DND-41 (cell line): Measurements from ENCODE around the gene GNGT1.

Experiments used
- ATAC-seq: fragments of 200-7000 bp; cut with Tn5 transposase; 3 replicates; pipeline ENCODE4 v1.9.1; 2021; ENCODE audit warnings: low read depth; ENCODE audit not compliant: insufficient read depth
- DNase-seq: peaks from one replicate; pipeline ENCODE4 v3.0.0-alpha.2; 2020
- H2AFZ ChIP-seq: 2 replicates; pipeline ENCODE4 v1.6.0; 2012; ENCODE audit warnings: low read depth, low read length
- H3K27ac ChIP-seq: 2 replicates; pipeline ENCODE4 v1.5.1; 2012; ENCODE audit warnings: low read length, inconsistent platforms
- H3K27me3 ChIP-seq: fragments of 200-600 bp; sonication (generic); 2 replicates; pipeline ENCODE4 v1.6.0; 2012; ENCODE audit warnings: low read length, mild to moderate bottlenecking, inconsistent platforms; ENCODE audit not compliant: insufficient read depth, poor library complexity
- H3K36me3 ChIP-seq: 2 replicates; pipeline ENCODE4 v1.5.1; 2012; ENCODE audit warnings: low read length, inconsistent platforms; ENCODE audit not compliant: insufficient read depth
- H3K4me1 ChIP-seq: 2 replicates; pipeline ENCODE4 v1.5.1; 2012; ENCODE audit warnings: mild to moderate bottlenecking, low read length; ENCODE audit not compliant: insufficient read depth
- H3K4me2 ChIP-seq: 2 replicates; pipeline ENCODE4 v1.6.0; 2012; ENCODE audit warnings: mild to moderate bottlenecking, moderate library complexity, low read length, inconsistent platforms; ENCODE audit not compliant: insufficient read depth
- H3K4me3 ChIP-seq, 2 experiments: fragments of 200-600 bp in 1 of 2; shearing (Covaris generic) in 1 of 2; 2 replicates each; pipeline ENCODE4 v1.5.1; 2012 to 2016; ENCODE audit warnings: inconsistent platforms in 2 of 2, low read length in 2 of 2, mild to moderate bottlenecking in 2 of 2, low read depth in 1 of 2, moderate library complexity in 1 of 2
- H3K79me2 ChIP-seq: 2 replicates; pipeline ENCODE4 v1.6.0; 2012; ENCODE audit warnings: low read length, inconsistent platforms; ENCODE audit not compliant: insufficient read depth
- H3K9ac ChIP-seq: 2 replicates; pipeline ENCODE4 v1.6.0; 2012; ENCODE audit warnings: low read depth, mild to moderate bottlenecking, inconsistent platforms, low read length, moderate library complexity
- H3K9me3 ChIP-seq: 2 replicates; pipeline ENCODE4 v1.5.1; 2012; ENCODE audit warnings: low read length, moderate library complexity, mild to moderate bottlenecking, inconsistent platforms; ENCODE audit not compliant: insufficient read depth, severe bottlenecking
- H4K20me1 ChIP-seq: 2 replicates; pipeline ENCODE4 v1.6.0; 2012; ENCODE audit warnings: low read length; ENCODE audit not compliant: insufficient read depth
- EZH2 ChIP-seq: IDR thresholded peaks from 3 replicates; pipeline ENCODE4 v1.6.1; 2012; ENCODE audit warnings: borderline replicate concordance, low read depth, mild to moderate bottlenecking, moderate library complexity, low read length, inconsistent platforms; ENCODE audit not compliant: severe bottlenecking
- TF ChIP-seq, protein P1 (sequence below): IDR thresholded peaks from 2 replicates; pipeline ENCODE4 v1.5.1; 2012; ENCODE audit warnings: borderline replicate concordance, low read length, moderate library complexity, mild to moderate bottlenecking; ENCODE audit not compliant: poor library complexity, severe bottlenecking; ENCODE audit errors: extremely low read depth

GNGT1 gene

DNA sequence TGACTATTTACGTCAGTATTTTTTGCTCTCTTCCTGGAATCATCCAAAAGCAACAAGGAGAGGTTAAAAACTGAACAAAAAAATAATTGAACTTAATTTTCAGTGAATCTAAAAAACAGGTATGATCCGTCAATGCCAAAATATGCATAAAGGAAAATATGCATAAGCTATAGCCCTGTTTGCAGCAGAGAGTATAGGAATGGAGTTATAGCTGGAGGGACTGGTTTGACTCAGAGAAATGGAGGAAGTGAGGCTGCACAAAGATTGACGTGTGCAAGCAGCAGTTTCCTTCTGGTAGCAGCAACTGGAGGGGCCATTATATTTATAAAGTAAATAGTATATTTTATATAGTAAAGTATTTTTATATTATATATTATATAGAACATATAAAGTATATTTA lies 52.3 kb downstream of the GNGT1 start:
- TF ChIP-seq EZH2, result no peak
- TF ChIP-seq, protein P1, sequence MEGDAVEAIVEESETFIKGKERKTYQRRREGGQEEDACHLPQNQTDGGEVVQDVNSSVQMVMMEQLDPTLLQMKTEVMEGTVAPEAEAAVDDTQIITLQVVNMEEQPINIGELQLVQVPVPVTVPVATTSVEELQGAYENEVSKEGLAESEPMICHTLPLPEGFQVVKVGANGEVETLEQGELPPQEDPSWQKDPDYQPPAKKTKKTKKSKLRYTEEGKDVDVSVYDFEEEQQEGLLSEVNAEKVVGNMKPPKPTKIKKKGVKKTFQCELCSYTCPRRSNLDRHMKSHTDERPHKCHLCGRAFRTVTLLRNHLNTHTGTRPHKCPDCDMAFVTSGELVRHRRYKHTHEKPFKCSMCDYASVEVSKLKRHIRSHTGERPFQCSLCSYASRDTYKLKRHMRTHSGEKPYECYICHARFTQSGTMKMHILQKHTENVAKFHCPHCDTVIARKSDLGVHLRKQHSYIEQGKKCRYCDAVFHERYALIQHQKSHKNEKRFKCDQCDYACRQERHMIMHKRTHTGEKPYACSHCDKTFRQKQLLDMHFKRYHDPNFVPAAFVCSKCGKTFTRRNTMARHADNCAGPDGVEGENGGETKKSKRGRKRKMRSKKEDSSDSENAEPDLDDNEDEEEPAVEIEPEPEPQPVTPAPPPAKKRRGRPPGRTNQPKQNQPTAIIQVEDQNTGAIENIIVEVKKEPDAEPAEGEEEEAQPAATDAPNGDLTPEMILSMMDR, result no peak
- no peaks in the 10 kb centered on the region for H3K27me3 ChIP-seq
- no peak overlapping the region for H3K4me2 ChIP-seq
- DNase-seq, result no peak
- H4K20me1 ChIP-seq, result no peaks in the 10 kb centered on the region
- no peak overlapping the region for H3K9ac ChIP-seq
- H3K4me3 ChIP-seq, result no peak overlapping the region
- H2AFZ ChIP-seq, result no peak overlapping the region
- H3K4me1 ChIP-seq, result no peaks in the 10 kb centered on the region
- H3K79me2 ChIP-seq, result no peaks in the 10 kb centered on the region
- no peaks in the 10 kb centered on the region for H3K9me3 ChIP-seq
- no peak overlapping the region for H3K27ac ChIP-seq
- no peak for ATAC-seq
- H3K36me3 ChIP-seq, result no peaks in the 10 kb centered on the region
